ENCODE data around the gene URI1.

GRCh38 chr19:29946645-29947044, 4.6 kb downstream of the URI1 start:
- TF ChIP-seq CTCF (IDR thresholded peaks at IDR 0.05 in 8 of 11, conservative IDR thresholded peaks at IDR 0.05 in 3 of 11) (no peak), POLR2AphosphoS5 (IDR thresholded peaks at IDR 0.05) (no peak)

All from spleen (tissue), 7 donors.